Caco-2 (cell line): Measurements from ENCODE around the gene HSD17B4. TPM values are rescaled to one million over a fixed set of nuclear protein-coding genes. Genes with fewer than 3 reads are reported as not detected.

Experiments
- BruUV-seq: library from RNA; stranded (reverse); fragments of 400-500 nt; replicated peaks from 2 replicates; lab custom pipeline; 2021; lab: Mats Ljungman, UMichigan
- CTCF ChIA-PET: fragments of 300-600 bp; sonication (Branson Sonifier 250); formaldehyde crosslinking; loops from one replicate; lab custom pipeline; 2022; ENCODE audit warnings: antibody characterized with exemption; lab: Charles Lee
- POLR2A ChIA-PET: fragments of 300-600 bp; sonication (Branson Sonifier 250); formaldehyde crosslinking; loops from one replicate; lab custom pipeline; 2022; ENCODE audit warnings: antibody characterized with exemption; lab: Charles Lee
- DNase-seq, 2 experiments: peaks; one replicate each; pipeline versions ENCODE4 v3.0.0 to v3.0.0-alpha.2; 2020 to 2022
- H3K27me3 ChIP-seq: replicated peaks from 2 replicates; pipeline ENCODE4 v1.6.0; 2011; ENCODE audit warnings: low read length; ENCODE audit not compliant: control insufficient read depth, insufficient read depth
- H3K36me3 ChIP-seq: 2 replicates; pipeline ENCODE4 v1.5.1; 2011; ENCODE audit warnings: low read length; ENCODE audit not compliant: control insufficient read depth, insufficient read depth
- H3K4me1 ChIP-seq: fragments of 250-450 bp; sonication (Bioruptor Pico); 2 replicates; pipeline ENCODE4 v1.5.1; 2020; ENCODE audit warnings: mild to moderate bottlenecking
- H3K4me3 ChIP-seq: 2 replicates; pipeline ENCODE4 v1.5.1; 2011; ENCODE audit warnings: low read depth, mild to moderate bottlenecking, control low read depth, low read length
- H3K9me3 ChIP-seq: fragments of 250-450 bp; sonication (Bioruptor Pico); 2 replicates; pipeline ENCODE4 v1.5.1; 2020; ENCODE audit warnings: mild to moderate bottlenecking, moderate library complexity
- H3K27ac Mint-ChIP-seq: one replicate; pipeline ENCODE4 v1.8.0; 2022; ENCODE audit warnings: mixed read lengths; ENCODE audit not compliant: unreplicated experiment
- H3K27me3 Mint-ChIP-seq: one replicate; pipeline ENCODE4 v1.8.0; 2022; ENCODE audit warnings: mixed read lengths; ENCODE audit not compliant: insufficient read depth, unreplicated experiment
- H3K36me3 Mint-ChIP-seq: one replicate; pipeline ENCODE4 v1.8.0; 2022; ENCODE audit warnings: mild to moderate bottlenecking, mixed read lengths; ENCODE audit not compliant: insufficient read depth, unreplicated experiment
- H3K4me1 Mint-ChIP-seq: one replicate; pipeline ENCODE4 v1.8.0; 2022; ENCODE audit warnings: low read depth, mixed read lengths; ENCODE audit not compliant: unreplicated experiment
- H3K4me3 Mint-ChIP-seq: one replicate; pipeline ENCODE4 v1.8.0; 2022; ENCODE audit warnings: mild to moderate bottlenecking, moderate library complexity, mixed read lengths; ENCODE audit not compliant: unreplicated experiment
- H3K9me3 Mint-ChIP-seq: one replicate; pipeline ENCODE4 v1.8.0; 2022; ENCODE audit warnings: mixed read lengths; ENCODE audit not compliant: unreplicated experiment
- CTCF ChIP-seq, 2 experiments: fragments of 200-600 bp in 1 of 2; IDR thresholded peaks; 1 replicate in 1 of 2; 2 replicates in 1 of 2; pipeline versions ENCODE4 v1.5.1 to v1.8.0; 2011 to 2022; ENCODE audit warnings: antibody characterized with exemption in 1 of 2, control low read depth in 1 of 2, inconsistent platforms in 1 of 2, low read depth in 1 of 2, low read length in 1 of 2, mild to moderate bottlenecking in 1 of 2, moderate library complexity in 1 of 2; ENCODE audit not compliant: insufficient read depth in 1 of 2, severe bottlenecking in 1 of 2, unreplicated experiment in 1 of 2
- intact Hi-C: fragments of 100-400 bp; cut with micrococcal nuclease; formaldehyde crosslinking; loops from one replicate; pipeline ENCODE4 v1.10.0; 2022; ENCODE audit not compliant: unreplicated experiment
- total RNA-seq: library from RNA; stranded (reverse); gene quantifications from 2 replicates; pipeline ENCODE4 v1.2.3, GENCODE V29; 2022

The HSD17B4 gene
- total RNA-seq, 1 experiment from 2014 or later = 172 TPM

GRCh38 chr5:119405419-119405818 lies 46.9 kb upstream of the HSD17B4 start:
- no peaks in the 10 kb centered on the region for H3K9me3 Mint-ChIP-seq
- no peaks in the 10 kb centered on the region for H3K36me3 Mint-ChIP-seq
- no peak overlapping the region for H3K4me3 ChIP-seq
- H3K4me1 ChIP-seq = peaks cover 2% of the 10 kb centered on the region; the same call in 1 of the 2 replicates
- no peak overlapping the region for H3K27ac Mint-ChIP-seq
- DNase-seq = no peak
- no peaks in the 10 kb centered on the region for H3K9me3 ChIP-seq
- H3K27me3 ChIP-seq = no peaks in the 10 kb centered on the region
- no peak overlapping the region for H3K4me3 Mint-ChIP-seq
- no TSS peak for BruUV-seq
- ChIA-PET CTCF (no interaction called here), POLR2A (no interaction called here)
- H3K4me1 Mint-ChIP-seq = no peaks in the 10 kb centered on the region
- H3K36me3 ChIP-seq = no peaks in the 10 kb centered on the region; the same call in 1 of the 2 replicates
- TF ChIP-seq CTCF (IDR thresholded peaks at IDR 0.05; ENCODE audit: insufficient read depth in 1 of 2, low read depth in 1 of 2, low read length in 1 of 2, severe bottlenecking in 1 of 2, unreplicated experiment in 1 of 2) = no peak
- intact Hi-C loops = no loop called here
- H3K27me3 Mint-ChIP-seq = no peaks in the 10 kb centered on the region

- DNase-seq = no peak
- CTCF ChIA-PET = no interaction called here
- Histone ChIP-seq H3K9me3 (no peaks in the 10 kb centered on the region), H3K4me1 (no peaks in the 10 kb centered on the region), H3K27me3 (no peaks in the 10 kb centered on the region), H3K36me3 (no peaks in the 10 kb centered on the region; the same call in 1 of the 2 replicates), H3K4me3 (no peak overlapping the region)
- no peaks in the 10 kb centered on the region for H3K36me3 Mint-ChIP-seq
- H3K9me3 Mint-ChIP-seq = no peaks in the 10 kb centered on the region
- intact Hi-C loops = no loop called here
- POLR2A ChIA-PET = no interaction called here
- H3K4me3 Mint-ChIP-seq = no peak overlapping the region
- H3K27me3 Mint-ChIP-seq = no peaks in the 10 kb centered on the region
- no peak overlapping the region for H3K27ac Mint-ChIP-seq
- no TSS peak for BruUV-seq
- TF ChIP-seq CTCF (IDR thresholded peaks at IDR 0.05; ENCODE audit: insufficient read depth in 1 of 2, low read depth in 1 of 2, low read length in 1 of 2, severe bottlenecking in 1 of 2, unreplicated experiment in 1 of 2) = no peak
- H3K4me1 Mint-ChIP-seq = no peaks in the 10 kb centered on the region
Measured at GRCh38 chr5:119406551-119407110, 45.7 kb upstream of the HSD17B4 start.

- peak; percentile 10 to 16 for TF ChIP-seq CTCF (IDR thresholded peaks at IDR 0.05; ENCODE audit: insufficient read depth in 1 of 2, low read depth in 1 of 2, low read length in 1 of 2, severe bottlenecking in 1 of 2, unreplicated experiment in 1 of 2)
- intact Hi-C loops = no loop called here
- Histone ChIP-seq H3K27me3 (no peaks in the 10 kb centered on the region), H3K4me1 (no peaks in the 10 kb centered on the region), H3K9me3 (no peaks in the 10 kb centered on the region), H3K36me3 (no peaks in the 10 kb centered on the region; the same call in 1 of the 2 replicates), H3K4me3 (no peak overlapping the region)
- CTCF ChIA-PET = interaction anchor here (0.6 kb wide), 1 partner anchor 52 kb away, joined by 4 read pairs; no protein-coding TSS in a partner anchor
- POLR2A ChIA-PET = interaction anchor here (1.4 kb wide), 1 partner anchor 141 kb away, joined by 7 read pairs; no protein-coding TSS in a partner anchor
- Mint-ChIP-seq H3K27ac (no peak overlapping the region), H3K4me3 (no peak overlapping the region), H3K9me3 (peaks cover 4% of the 10 kb centered on the region), H3K27me3 (no peaks in the 10 kb centered on the region), H3K4me1 (no peaks in the 10 kb centered on the region), H3K36me3 (no peaks in the 10 kb centered on the region)
- DNase-seq = peak in 1 of 2 experiments; percentile 10
- BruUV-seq = no TSS peak
Measured at GRCh38 chr5:119409235-119409815, 43.0 kb upstream of the HSD17B4 start.
